IMR-90 (cell line): ENCODE results near the gene CERS4. TPM values are rescaled to one million over a fixed set of nuclear protein-coding genes. Genes with fewer than 3 reads are reported as not detected.

Experiments
- ATAC-seq: fragments of 200-7000 bp; cut with Tn5 transposase; 2 replicates; pipeline ENCODE4 v1.9.1; 2020; ENCODE audit warnings: low read depth, mild to moderate bottlenecking, moderate library complexity
- BruUV-seq: library from RNA; stranded (reverse); fragments of 400-500 nt; replicated peaks from 2 replicates; lab custom pipeline; 2021; lab: Mats Ljungman, UMichigan
- CTCF ChIA-PET: fragments of 300-600 bp; formaldehyde crosslinking; extraction: SDS; loops from one replicate; lab custom pipeline; 2021; ENCODE audit warnings: antibody characterized with exemption; lab: Yijun Ruan, JAX
- POLR2A ChIA-PET: fragments of 300-600 bp; sonication (Branson Sonifier 250); formaldehyde crosslinking; loops from one replicate; lab custom pipeline; 2022; ENCODE audit warnings: antibody characterized with exemption; ENCODE audit not compliant: unreplicated experiment; lab: Charles Lee
- DNase-seq: peaks from one replicate; pipeline ENCODE4 v3.0.0; 2013
- H2AFZ ChIP-seq: replicated peaks from 2 replicates; pipeline ENCODE3; 2013; ENCODE audit warnings: low read length, mild to moderate bottlenecking; ENCODE audit not compliant: poor library complexity
- H2AK5ac ChIP-seq: 2 replicates; pipeline ENCODE4 v1.6.1; 2013; ENCODE audit warnings: low read depth, low read length, inconsistent platforms
- H2AK9ac ChIP-seq: replicated peaks from 2 replicates; pipeline ENCODE3; 2013; ENCODE audit warnings: mild to moderate bottlenecking, low read depth, low read length, moderate library complexity; ENCODE audit not compliant: poor library complexity
- H2BK120ac ChIP-seq: 2 replicates; pipeline ENCODE4 v1.6.1; 2013; ENCODE audit warnings: low read depth, low read length, inconsistent platforms
- H2BK15ac ChIP-seq: 3 replicates; pipeline ENCODE4 v1.6.1; 2013; ENCODE audit warnings: low read depth, low read length, inconsistent platforms
- H2BK20ac ChIP-seq: 2 replicates; pipeline ENCODE4 v1.6.1; 2013; ENCODE audit warnings: low read depth, mild to moderate bottlenecking, inconsistent platforms, low read length, moderate library complexity
- H2BK5ac ChIP-seq: 2 replicates; pipeline ENCODE4 v1.6.1; 2013; ENCODE audit warnings: mild to moderate bottlenecking, low read depth, low read length, inconsistent platforms; ENCODE audit not compliant: poor library complexity, severe bottlenecking
- H3K14ac ChIP-seq: replicated peaks from 2 replicates; pipeline ENCODE4 v1.6.1; 2013; ENCODE audit warnings: low read depth, low read length, inconsistent platforms
- H3K18ac ChIP-seq: 2 replicates; pipeline ENCODE4 v1.6.1; 2013; ENCODE audit warnings: low read depth, low read length, control low read depth
- H3K23ac ChIP-seq: 2 replicates; pipeline ENCODE4 v1.6.1; 2013; ENCODE audit warnings: low read depth, low read length, inconsistent platforms
- H3K27ac ChIP-seq: 2 replicates; pipeline ENCODE4 v1.5.1; 2013; ENCODE audit warnings: mild to moderate bottlenecking, control low read depth, low read length; ENCODE audit not compliant: insufficient read depth
- H3K27me3 ChIP-seq: 2 replicates; pipeline ENCODE4 v1.6.1; 2013; ENCODE audit warnings: low read length; ENCODE audit not compliant: control insufficient read depth, insufficient read depth
- H3K36me3 ChIP-seq: 2 replicates; pipeline ENCODE4 v1.6.1; 2013; ENCODE audit warnings: low read length, mixed read lengths; ENCODE audit not compliant: control insufficient read depth, insufficient read depth
- H3K4ac ChIP-seq: 2 replicates; pipeline ENCODE4 v1.6.1; 2013; ENCODE audit warnings: low read depth, low read length, inconsistent platforms
- H3K4me1 ChIP-seq: 2 replicates; pipeline ENCODE4 v1.6.1; 2013; ENCODE audit warnings: low read length, mixed read lengths; ENCODE audit not compliant: control insufficient read depth, insufficient read depth
- H3K4me2 ChIP-seq: 2 replicates; pipeline ENCODE4 v1.6.1; 2013; ENCODE audit warnings: low read depth, mild to moderate bottlenecking, control low read depth, low read length, moderate library complexity
- H3K4me3 ChIP-seq: 2 replicates; pipeline ENCODE4 v1.5.1; 2013; ENCODE audit warnings: low read depth, mild to moderate bottlenecking, control low read depth, low read length, moderate library complexity; ENCODE audit not compliant: insufficient read depth
- H3K56ac ChIP-seq: 2 replicates; pipeline ENCODE4 v1.6.1; 2013; ENCODE audit warnings: low read length, inconsistent platforms; ENCODE audit not compliant: insufficient read depth; ENCODE audit errors: extremely low read depth
- H3K79me1 ChIP-seq, 2 experiments: 2 replicates each; pipeline ENCODE4 v1.6.1; 2013; ENCODE audit warnings: low read length in 2 of 2, inconsistent platforms in 1 of 2, low read depth in 1 of 2
- H3K9ac ChIP-seq: 2 replicates; pipeline ENCODE4 v1.6.1; 2013; ENCODE audit warnings: low read depth, low read length, control low read depth
- H3K9me1 ChIP-seq: 2 replicates; pipeline ENCODE4 v1.6.1; 2013; ENCODE audit warnings: low read length, inconsistent platforms; ENCODE audit not compliant: insufficient read depth
- H3K9me3 ChIP-seq: 2 replicates; pipeline ENCODE4 v1.6.1; 2013; ENCODE audit warnings: low read length; ENCODE audit not compliant: control insufficient read depth, insufficient read depth
- H4K20me1 ChIP-seq: 2 replicates; pipeline ENCODE4 v1.6.1; 2013; ENCODE audit warnings: low read length, inconsistent platforms; ENCODE audit not compliant: insufficient read depth
- H4K5ac ChIP-seq: 2 replicates; pipeline ENCODE4 v1.6.1; 2013; ENCODE audit warnings: mild to moderate bottlenecking, low read depth, low read length, control low read depth
- H4K8ac ChIP-seq, 2 experiments: 2 replicates each; pipeline ENCODE4 v1.6.1; 2013; ENCODE audit warnings: low read depth in 2 of 2, low read length in 2 of 2, control low read depth in 1 of 2, inconsistent platforms in 1 of 2
- H4K91ac ChIP-seq: 2 replicates; pipeline ENCODE4 v1.6.1; 2013; ENCODE audit warnings: low read depth, low read length, inconsistent platforms; ENCODE audit not compliant: insufficient read depth
- BHLHE40 ChIP-seq: fragments of 150-350 bp; IDR thresholded peaks from 2 replicates; pipeline ENCODE4 v1.6.1; 2016; ENCODE audit warnings: mild to moderate bottlenecking, low read depth, low read length
- CEBPB ChIP-seq: IDR thresholded peaks from 2 replicates; pipeline ENCODE4 v1.6.1; 2012; ENCODE audit warnings: low read depth, low read length, improper control_type of control experiment
- CHD1 ChIP-seq: IDR thresholded peaks from 2 replicates; pipeline ENCODE4 v1.6.1; 2012; ENCODE audit warnings: low read depth, low read length, improper control_type of control experiment
- CTCF ChIP-seq: conservative IDR thresholded peaks from 2 replicates; pipeline ENCODE4 v1.5.1; 2012; ENCODE audit warnings: mild to moderate bottlenecking, low read depth, low read length, improper control_type of control experiment
- ELK1 ChIP-seq: fragments of 150-350 bp; IDR thresholded peaks from 2 replicates; pipeline ENCODE4 v1.6.1; 2016; ENCODE audit warnings: low read depth, mild to moderate bottlenecking, low read length, moderate library complexity, borderline replicate concordance
- FOS ChIP-seq: fragments of 150-350 bp; IDR thresholded peaks from 2 replicates; pipeline ENCODE4 v1.6.1; 2016; ENCODE audit warnings: low read depth, low read length
- MAFK ChIP-seq: IDR thresholded peaks from 2 replicates; pipeline ENCODE4 v1.6.1; 2012; ENCODE audit warnings: low read depth, low read length, improper control_type of control experiment
- MAZ ChIP-seq: IDR thresholded peaks from 2 replicates; pipeline ENCODE4 v1.6.1; 2012; ENCODE audit warnings: low read depth, mild to moderate bottlenecking, low read length, improper control_type of control experiment, moderate library complexity, borderline replicate concordance
- MXI1 ChIP-seq: IDR thresholded peaks from 2 replicates; pipeline ENCODE4 v1.6.1; 2012; ENCODE audit warnings: low read depth, mild to moderate bottlenecking, low read length, moderate library complexity, borderline replicate concordance
- NFE2L2 ChIP-seq: fragments of 150-350 bp; IDR thresholded peaks from 2 replicates; pipeline ENCODE4 v1.6.1; 2016; ENCODE audit warnings: low read depth, mild to moderate bottlenecking, low read length
- RCOR1 ChIP-seq: IDR thresholded peaks from 2 replicates; pipeline ENCODE4 v1.6.1; 2012; ENCODE audit warnings: mild to moderate bottlenecking, low read length, improper control_type of control experiment; ENCODE audit not compliant: insufficient replicate concordance
- RFX5 ChIP-seq: IDR thresholded peaks from 2 replicates; pipeline ENCODE4 v1.8.0; 2012; ENCODE audit warnings: low read depth, mild to moderate bottlenecking, low read length, moderate library complexity
- SMC3 ChIP-seq: fragments of 150-350 bp; IDR thresholded peaks from 2 replicates; pipeline ENCODE4 v1.6.1; 2016; ENCODE audit warnings: low read depth, mild to moderate bottlenecking, antibody characterized with exemption, low read length, moderate library complexity
- WGBS, 2 experiments: methylation state at CpG; one replicate each; pipeline versions ENCODE4 v1.1.5 to v1.1.7; 2013; ENCODE audit warnings: missing lambda C conversion rate in 2 of 2; ENCODE audit not compliant: insufficient read length in 1 of 2; ENCODE audit errors: extremely low coverage in 2 of 2; 5-methylcytosine and 5-hydroxymethylcytosine counted together
- dilution Hi-C: fragments of 300-500 bp; cut with HindIII; formaldehyde crosslinking; loops from one replicate; pipeline ENCODE4 v1.14.3; 2018; ENCODE audit warnings: low sequenced_read_pairs; ENCODE audit not compliant: unreplicated experiment
- in situ Hi-C: fragments of 300-500 bp; cut with MboI; formaldehyde crosslinking; loops from 3 replicates; pipeline ENCODE4 v1.14.3; 2019; ENCODE audit warnings: low sequenced_read_pairs, inconsistent platforms, mixed read lengths
- intact Hi-C: fragments of 100-400 bp; cut with micrococcal nuclease; formaldehyde crosslinking; loops from 2 replicates; pipeline ENCODE4 v1.10.0; 2022
- polyA plus RNA-seq, 3 experiments: library from polyadenylated mRNA; depleted of rRNA; stranded (reverse); fragments of >200 nt; gene quantifications; 2 replicates each; pipeline ENCODE4 v1.2.3, GENCODE V29; 2012; ENCODE audit warnings: low replicate concordance in 1 of 3
- total RNA-seq: library from RNA; depleted of rRNA; stranded (reverse); fragments of >200 nt; gene quantifications from 2 replicates; pipeline ENCODE4 v1.2.3, GENCODE V29; 2012

CERS4 gene
- total and polyA plus RNA-seq, 2 of the 4 experiments (the other 2 are of a cell fraction): 3.2 to 5.7 TPM

- H3K9me1 ChIP-seq: no peaks in the 10 kb centered on the region
- H2AFZ ChIP-seq: no peak overlapping the region
- no peak overlapping the region for H3K14ac ChIP-seq
- H3K9ac ChIP-seq: no peak overlapping the region
- H3K56ac ChIP-seq: no peak overlapping the region
- H2BK15ac ChIP-seq: no peak overlapping the region
- H3K36me3 ChIP-seq: no peaks in the 10 kb centered on the region
- no peak overlapping the region for H4K5ac ChIP-seq
- no peak overlapping the region for H3K23ac ChIP-seq
- no peaks in the 10 kb centered on the region for H3K9me3 ChIP-seq
- H3K27ac ChIP-seq: no peak overlapping the region
- ChIA-PET CTCF (interaction anchor here (0.8 kb wide), 1 partner anchor 13 kb away, joined by 4 read pairs; no protein-coding TSS in a partner anchor), POLR2A (no interaction called here)
- BruUV-seq: no TSS peak
- no peak overlapping the region for H2BK20ac ChIP-seq
- in situ Hi-C loops (no loop called here), intact Hi-C loops (no loop called here), dilution Hi-C loops (no loop called here)
- no peak overlapping the region for H3K18ac ChIP-seq
- no peak for ATAC-seq
- no peak overlapping the region for H4K91ac ChIP-seq
- no peak overlapping the region for H2BK5ac ChIP-seq
- no peaks in the 10 kb centered on the region; the same call in none of the 2 replicates for H3K27me3 ChIP-seq
- H2AK9ac ChIP-seq: no peak overlapping the region
- H2AK5ac ChIP-seq: no peak overlapping the region
- peaks cover 2% of the 10 kb centered on the region; the same call in 1 of the 2 replicates for H3K4me1 ChIP-seq
- H3K4ac ChIP-seq: no peak overlapping the region
- H4K20me1 ChIP-seq: no peaks in the 10 kb centered on the region
- TF ChIP-seq CTCF (no peak), BHLHE40 (no peak), RFX5 (no peak), SMC3 (no peak), CHD1 (no peak), FOS (no peak), MXI1 (no peak), RCOR1 (no peak), MAFK (no peak), CEBPB (no peak), NFE2L2 (no peak), MAZ (no peak), ELK1 (no peak)
- no peak overlapping the region for H4K8ac ChIP-seq
- no peak for DNase-seq
- no peak overlapping the region for H3K4me2 ChIP-seq
- H2BK120ac ChIP-seq: no peak overlapping the region
- no peaks in the 10 kb centered on the region for H3K79me1 ChIP-seq
- 70% methylated on average over 2 of the region's 9 CpGs; no CpG with 5 or more reads in 1 of the 2 experiments for WGBS, 2 experiments
- H3K4me3 ChIP-seq: no peak overlapping the region
These were observed 24.9 kb upstream of the CERS4 start for GRCh38 chr19:8184274-8184673.
